HEK293 (cell line): ENCODE measurements around the gene PIK3AP1.

ENCODE experiments used
- CTCF ChIP-seq: fragments of 450-650 bp; formaldehyde crosslinking; IDR thresholded peaks from 2 replicates; pipeline ENCODE4 v1.5.1; 2016; ENCODE audit warnings: missing biosample characterization, missing genetic modification characterization
- PRDM4 ChIP-seq: fragments of 450-650 bp; formaldehyde crosslinking; IDR thresholded peaks from 2 replicates; pipeline ENCODE4 v1.5.1; 2017; ENCODE audit warnings: missing biosample characterization, missing genetic modification characterization
- REST ChIP-seq: fragments of 450-650 bp; formaldehyde crosslinking; IDR thresholded peaks from 2 replicates; pipeline ENCODE4 v1.5.1; 2016; ENCODE audit warnings: missing biosample characterization, missing genetic modification characterization
- ZNF248 ChIP-seq: fragments of 450-650 bp; formaldehyde crosslinking; IDR thresholded peaks from 2 replicates; pipeline ENCODE4 v1.5.1; 2017; ENCODE audit warnings: missing biosample characterization, missing genetic modification characterization
- ZNF394 ChIP-seq: fragments of 450-650 bp; formaldehyde crosslinking; IDR thresholded peaks from 2 replicates; pipeline ENCODE4 v1.5.1; 2016; ENCODE audit warnings: missing biosample characterization, missing genetic modification characterization, mild to moderate bottlenecking, moderate library complexity, borderline replicate concordance
- ZNF560 ChIP-seq: fragments of 450-650 bp; formaldehyde crosslinking; IDR thresholded peaks from 2 replicates; pipeline ENCODE4 v1.5.1; 2017; ENCODE audit warnings: missing biosample characterization, missing genetic modification characterization, borderline replicate concordance
- ZNF629 ChIP-seq: fragments of 450-650 bp; formaldehyde crosslinking; IDR thresholded peaks from 2 replicates; pipeline ENCODE4 v1.5.1; 2017; ENCODE audit warnings: missing biosample characterization, missing genetic modification characterization
- ZNF701 ChIP-seq: fragments of 450-650 bp; formaldehyde crosslinking; IDR thresholded peaks from 2 replicates; pipeline ENCODE4 v1.5.1; 2016; ENCODE audit warnings: missing biosample characterization, missing genetic modification characterization

GRCh38 chr10:96610817-96611216 lies 109.5 kb downstream of the PIK3AP1 start:
- TF ChIP-seq ZNF394 (no peak), ZNF629 (tag by site-specific recombination) (no peak), CTCF (no peak), ZNF701 (no peak), PRDM4 (tag by site-specific recombination) (no peak), ZNF248 (tag by site-specific recombination) (no peak), REST (tag by site-specific recombination) (no peak), ZNF560 (no peak)
